ENCODE measurements around the gene STK4.

The STK4 gene

DNA sequence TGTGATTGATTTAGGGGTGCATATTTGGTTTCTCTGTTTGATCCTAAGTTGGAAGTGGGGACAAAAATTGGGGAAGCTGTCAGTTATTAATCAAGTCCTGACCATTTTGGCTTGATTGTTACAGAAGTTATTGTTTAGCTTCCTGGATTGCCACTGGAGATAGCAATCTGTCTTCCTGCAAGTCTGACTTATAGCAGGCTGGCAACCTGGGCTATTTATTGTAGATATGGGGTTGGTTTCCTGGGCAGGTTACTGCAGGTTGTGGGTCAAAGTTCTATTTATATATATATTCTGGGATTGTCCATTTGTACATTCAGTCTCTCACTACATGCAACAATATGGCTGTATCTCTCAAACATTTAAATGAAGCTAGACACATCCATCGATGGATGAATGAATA lies 116.8 kb downstream of the STK4 start:
- in situ Hi-C loops (cut with MboI; ENCODE audit: low pct_unique_long_range_greater_than_20kb, low sequenced_read_pairs, unreplicated experiment), result no loop called here
- TF ChIP-seq, protein P1, sequence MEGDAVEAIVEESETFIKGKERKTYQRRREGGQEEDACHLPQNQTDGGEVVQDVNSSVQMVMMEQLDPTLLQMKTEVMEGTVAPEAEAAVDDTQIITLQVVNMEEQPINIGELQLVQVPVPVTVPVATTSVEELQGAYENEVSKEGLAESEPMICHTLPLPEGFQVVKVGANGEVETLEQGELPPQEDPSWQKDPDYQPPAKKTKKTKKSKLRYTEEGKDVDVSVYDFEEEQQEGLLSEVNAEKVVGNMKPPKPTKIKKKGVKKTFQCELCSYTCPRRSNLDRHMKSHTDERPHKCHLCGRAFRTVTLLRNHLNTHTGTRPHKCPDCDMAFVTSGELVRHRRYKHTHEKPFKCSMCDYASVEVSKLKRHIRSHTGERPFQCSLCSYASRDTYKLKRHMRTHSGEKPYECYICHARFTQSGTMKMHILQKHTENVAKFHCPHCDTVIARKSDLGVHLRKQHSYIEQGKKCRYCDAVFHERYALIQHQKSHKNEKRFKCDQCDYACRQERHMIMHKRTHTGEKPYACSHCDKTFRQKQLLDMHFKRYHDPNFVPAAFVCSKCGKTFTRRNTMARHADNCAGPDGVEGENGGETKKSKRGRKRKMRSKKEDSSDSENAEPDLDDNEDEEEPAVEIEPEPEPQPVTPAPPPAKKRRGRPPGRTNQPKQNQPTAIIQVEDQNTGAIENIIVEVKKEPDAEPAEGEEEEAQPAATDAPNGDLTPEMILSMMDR (IDR thresholded peaks at IDR 0.05; ENCODE audit: extremely low read depth, insufficient read depth, missing control alignments), result no peak
- no peak for DNase-seq (ENCODE audit: low spot score)

DNA sequence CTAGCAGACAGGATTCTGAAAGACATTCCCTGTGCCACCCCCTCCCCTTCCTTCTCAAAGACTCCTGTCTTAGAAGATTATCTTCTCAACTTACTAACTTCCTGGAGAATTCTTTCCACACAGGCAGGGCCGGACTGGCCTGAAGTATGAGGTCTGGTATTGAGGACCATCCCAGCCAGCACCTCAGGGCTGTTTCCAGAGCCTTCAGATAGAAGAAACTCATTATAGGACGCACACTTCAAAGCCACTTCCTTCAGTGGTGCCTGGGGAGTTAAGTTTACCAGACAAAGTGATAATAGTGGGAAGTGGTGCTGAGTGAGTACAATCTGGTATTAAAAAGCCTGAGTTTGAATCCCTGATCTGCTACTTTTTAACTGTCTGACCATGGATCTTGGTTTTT lies 119.0 kb downstream of the STK4 start:
- TF ChIP-seq, protein P1 (IDR thresholded peaks at IDR 0.05; ENCODE audit: extremely low read depth, insufficient read depth, missing control alignments), result no peak
- in situ Hi-C loops (cut with MboI; ENCODE audit: low pct_unique_long_range_greater_than_20kb, low sequenced_read_pairs, unreplicated experiment), result no loop called here
- DNase-seq (ENCODE audit: low spot score), result no peak

DNA sequence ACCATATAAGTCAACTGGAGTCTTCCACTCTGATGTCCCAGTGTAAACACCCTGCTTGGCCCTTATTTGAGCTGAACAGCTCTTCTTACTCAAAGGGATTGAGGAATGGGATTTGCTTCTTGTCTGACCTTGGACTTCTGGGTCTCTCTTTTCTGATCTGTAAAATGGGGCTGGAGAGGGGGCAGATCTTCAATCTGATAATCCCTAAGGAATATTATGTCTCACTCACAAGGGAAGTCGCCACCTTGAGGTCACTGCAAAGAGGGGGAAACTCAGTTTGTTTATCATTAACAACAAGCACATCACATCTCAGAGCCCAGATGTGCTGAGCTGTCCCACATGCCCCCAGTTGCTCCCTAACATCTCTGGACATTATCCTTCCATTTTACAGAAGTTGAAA lies 119.6 kb downstream of the STK4 start:
- in situ Hi-C loops (cut with MboI; ENCODE audit: low pct_unique_long_range_greater_than_20kb, low sequenced_read_pairs, unreplicated experiment), result no loop called here
- no peak for DNase-seq (ENCODE audit: low spot score)
- TF ChIP-seq, protein P1 (IDR thresholded peaks at IDR 0.05; ENCODE audit: extremely low read depth, insufficient read depth, missing control alignments), result peak; percentile 2

DNA sequence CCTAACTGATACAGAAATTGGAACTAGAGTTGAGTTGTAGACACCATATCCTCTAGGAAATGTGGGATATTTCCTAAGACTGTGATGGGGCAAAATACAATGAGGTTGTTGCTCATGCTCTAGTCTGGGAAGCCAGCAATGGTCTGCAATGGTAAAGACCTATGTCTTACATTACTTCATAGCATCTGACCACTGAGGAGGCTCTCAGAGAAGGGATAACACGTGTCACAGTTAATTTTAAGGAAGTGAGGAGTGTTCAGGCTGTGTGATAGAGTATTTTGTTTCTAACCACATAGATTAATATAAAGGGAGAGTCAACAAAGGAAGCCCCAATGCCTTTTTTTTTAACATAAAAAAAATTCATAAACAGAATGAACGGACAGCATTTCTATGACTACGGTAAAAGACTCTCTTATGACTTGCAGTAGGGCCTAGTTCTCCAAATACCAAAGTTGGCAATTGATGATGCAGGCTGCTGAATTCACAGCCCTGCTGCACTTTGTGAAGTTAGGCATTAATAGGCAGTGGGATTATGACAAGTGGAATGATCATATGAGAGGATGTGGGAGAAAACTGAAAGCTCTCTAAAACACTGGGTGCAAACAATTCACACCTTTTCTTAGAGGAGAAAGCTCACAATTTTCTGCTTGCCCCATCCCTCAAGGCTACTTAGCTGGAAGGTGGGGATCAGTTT lies 120.9 kb downstream of the STK4 start:
- no peak for DNase-seq (ENCODE audit: low spot score)
- TF ChIP-seq, protein P1 (IDR thresholded peaks at IDR 0.05; ENCODE audit: extremely low read depth, insufficient read depth, missing control alignments), result no peak
- in situ Hi-C loops (cut with MboI; ENCODE audit: low pct_unique_long_range_greater_than_20kb, low sequenced_read_pairs, unreplicated experiment), result no loop called here

DNA sequence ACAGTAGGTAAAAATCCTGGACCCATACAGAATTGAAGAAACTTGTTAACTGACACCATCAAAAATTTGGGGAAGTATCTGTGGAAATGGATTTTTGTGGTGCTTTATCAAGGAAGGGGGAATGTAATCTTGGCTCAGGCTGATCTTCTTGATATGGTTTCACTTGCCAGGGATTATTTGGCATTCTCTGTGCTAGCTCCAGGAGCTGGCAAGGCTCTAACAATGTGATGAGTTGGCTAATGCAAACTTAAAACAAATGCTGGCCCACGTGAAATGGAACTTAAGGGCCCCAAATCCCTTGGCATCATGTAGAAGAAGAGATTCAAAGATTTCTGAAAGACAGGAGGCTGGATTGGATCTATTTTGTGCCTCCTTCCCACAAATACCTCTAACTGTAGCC lies 121.5 kb downstream of the STK4 start:
- TF ChIP-seq, protein P1 (IDR thresholded peaks at IDR 0.05; ENCODE audit: extremely low read depth, insufficient read depth, missing control alignments), result no peak
- no peak for DNase-seq (ENCODE audit: low spot score)
- in situ Hi-C loops (cut with MboI; ENCODE audit: low pct_unique_long_range_greater_than_20kb, low sequenced_read_pairs, unreplicated experiment), result no loop called here

DNA sequence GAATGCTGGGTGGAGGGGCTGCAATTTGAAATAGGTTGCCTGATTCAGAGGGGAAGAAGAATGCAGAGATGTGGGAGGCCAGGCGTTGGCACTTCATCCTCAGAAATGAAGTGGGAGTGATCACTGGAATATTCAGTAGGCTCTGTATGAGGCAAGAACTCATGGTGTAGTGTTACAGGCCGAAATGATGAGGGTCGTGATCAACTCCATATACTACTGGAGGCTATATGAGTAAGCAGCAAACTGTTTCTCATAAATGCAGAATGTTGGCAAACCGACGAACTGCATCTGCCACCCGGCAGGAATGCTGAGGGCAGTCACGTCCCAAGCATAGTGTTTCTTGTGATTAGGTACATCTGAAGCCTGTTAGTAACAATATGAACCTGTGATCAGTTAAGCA lies 121.9 kb downstream of the STK4 start:
- in situ Hi-C loops (cut with MboI; ENCODE audit: low pct_unique_long_range_greater_than_20kb, low sequenced_read_pairs, unreplicated experiment), result no loop called here
- TF ChIP-seq, protein P1 (IDR thresholded peaks at IDR 0.05; ENCODE audit: extremely low read depth, insufficient read depth, missing control alignments), result no peak
- DNase-seq (ENCODE audit: low spot score), result no peak

Data from GM13977 (cell line).